Superior temporal gyrus (tissue), 1 donor: Measurements from ENCODE around the gene UBR4.
"Not testable (repeated sequence)": the region's sequence is repeated elsewhere in the genome, so short reads cannot be mapped to it uniquely, and the experiment has no call there.

Source experiments
- DNase-seq: peaks from one replicate; pipeline ENCODE4 v3.0.0-alpha.2; 2016; ENCODE audit errors: extremely low spot score

UBR4 gene

DNA sequence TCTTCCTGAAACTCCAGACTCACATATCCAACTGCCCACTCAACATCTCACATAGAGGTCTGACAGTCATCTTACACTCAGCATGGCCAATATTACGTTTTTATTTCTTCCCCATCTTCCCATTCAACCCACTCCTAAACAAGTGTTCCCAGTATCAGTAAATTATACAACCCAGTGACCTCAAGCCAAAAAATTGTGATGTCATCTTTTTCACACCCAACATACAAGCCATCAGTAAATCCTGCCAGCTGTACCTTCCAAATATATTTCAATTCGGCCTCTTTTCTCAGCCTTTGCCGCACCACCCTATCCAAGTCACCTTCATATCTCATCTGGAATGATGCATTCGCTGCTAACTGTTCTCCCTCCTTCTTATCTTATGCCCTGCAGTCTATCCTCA, 19.6 kb downstream of the UBR4 start:
- DNase-seq: no peak

- DNase-seq: no peak
Observed at GRCh38 chr1:19189270-19189669, 20.8 kb downstream of the UBR4 start.

- DNase-seq: no peak
Observed at GRCh38 chr1:19187852-19188251, 22.2 kb downstream of the UBR4 start.

DNA sequence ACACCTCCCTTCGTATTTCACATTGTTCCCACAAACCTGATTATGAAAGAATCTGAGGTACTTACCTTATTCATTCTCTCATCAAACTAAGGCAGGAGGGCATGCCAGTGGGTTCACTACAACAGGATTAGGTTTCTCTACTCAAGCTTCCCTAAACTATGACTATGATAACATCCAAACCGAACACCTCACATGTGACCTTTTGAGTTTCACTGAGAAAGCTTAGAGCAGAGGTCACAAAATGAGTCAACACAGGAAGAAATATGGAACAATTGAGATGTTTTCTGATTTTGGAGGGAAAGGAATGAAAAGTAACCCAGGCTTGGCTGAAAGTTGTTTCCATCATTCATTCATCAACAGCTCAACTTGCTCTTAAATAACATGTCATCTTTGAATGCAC, 24.1 kb downstream of the UBR4 start:
- DNase-seq: no peak

DNA sequence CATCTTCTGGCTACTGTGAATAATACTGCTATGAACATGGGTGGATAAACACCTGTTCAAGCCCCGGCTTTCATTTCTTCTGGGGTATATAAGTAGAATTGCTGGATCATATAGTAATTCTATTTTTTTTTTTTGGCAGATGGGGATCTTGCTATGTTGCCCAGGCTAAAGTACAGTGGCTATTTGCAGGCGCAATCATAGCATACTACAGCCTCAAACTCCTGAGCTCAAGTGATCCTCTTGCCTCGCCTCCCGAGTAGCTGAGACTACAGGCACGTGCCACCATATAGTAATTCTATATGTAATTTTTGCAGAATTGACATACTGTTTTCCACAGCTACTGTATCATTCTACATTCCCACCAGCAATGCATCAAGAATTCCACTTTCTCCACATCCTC, 27.8 kb downstream of the UBR4 start:
- DNase-seq: no peak

DNA sequence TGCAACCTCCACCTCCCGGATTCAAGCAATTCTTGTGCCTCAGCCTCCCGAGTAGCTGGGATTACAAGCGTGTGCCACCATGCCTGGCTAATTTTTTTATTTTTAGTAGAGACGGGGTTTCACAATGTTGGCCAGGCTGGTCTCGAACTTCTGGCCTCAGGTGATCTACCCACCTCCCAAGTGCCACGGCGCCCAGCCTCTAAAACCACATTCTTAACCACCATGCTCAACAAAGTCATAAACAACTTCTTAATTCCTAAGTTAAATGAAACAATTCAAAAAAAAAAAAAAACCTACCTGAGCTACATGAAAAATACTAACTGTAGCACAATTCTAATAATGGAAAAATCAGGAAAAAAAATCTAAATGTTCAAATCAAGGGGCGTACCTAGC, 29.8 kb downstream of the UBR4 start:
- DNase-seq: not testable (repeated sequence)

DNA sequence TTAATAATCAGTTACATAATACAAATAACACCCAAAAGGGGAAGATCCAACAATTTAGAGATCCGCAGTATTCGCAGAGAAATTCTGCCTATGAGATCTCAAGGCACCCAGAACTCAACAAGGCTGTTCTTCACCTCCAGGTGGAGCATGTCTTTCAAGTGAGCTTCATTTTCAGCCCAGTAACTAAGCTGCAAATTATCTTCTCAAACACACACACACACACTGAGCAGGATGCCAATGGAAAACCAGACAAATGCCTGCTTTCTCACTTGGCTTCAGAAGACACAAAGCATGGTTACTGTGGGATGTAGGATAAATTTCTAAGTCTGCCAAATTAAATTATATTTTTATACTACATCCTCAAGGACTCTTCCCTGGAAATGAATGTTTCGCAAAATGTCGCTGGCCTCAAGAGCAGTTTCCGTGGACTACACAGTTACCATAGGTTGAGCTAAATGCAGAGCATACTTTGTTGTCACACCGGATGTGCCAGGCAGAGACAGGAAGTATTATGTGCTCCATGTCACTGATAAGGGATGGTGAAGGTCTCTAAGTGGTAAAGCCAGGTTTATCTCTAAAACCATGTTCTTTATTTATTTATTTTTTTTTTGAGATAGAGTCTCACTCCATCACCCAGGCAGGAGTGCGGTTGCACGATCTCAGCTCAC, 30.3 kb downstream of the UBR4 start:
- peak; percentile 55 for DNase-seq

GRCh38 chr1:19178734-19179398, 31.2 kb downstream of the UBR4 start:
- no peak for DNase-seq

GRCh38 chr1:19177811-19178210, 32.3 kb downstream of the UBR4 start:
- DNase-seq: no peak

- DNase-seq: peak; percentile 42
Observed at GRCh38 chr1:19169642-19170041, 40.4 kb downstream of the UBR4 start.

- DNase-seq: no peak
Observed at GRCh38 chr1:19167140-19167539, 42.9 kb downstream of the UBR4 start.

- DNase-seq: no peak
Observed at GRCh38 chr1:19166066-19166465, 44.0 kb downstream of the UBR4 start.

GRCh38 chr1:19165501-19165900, 44.6 kb downstream of the UBR4 start:
- no peak for DNase-seq

DNA sequence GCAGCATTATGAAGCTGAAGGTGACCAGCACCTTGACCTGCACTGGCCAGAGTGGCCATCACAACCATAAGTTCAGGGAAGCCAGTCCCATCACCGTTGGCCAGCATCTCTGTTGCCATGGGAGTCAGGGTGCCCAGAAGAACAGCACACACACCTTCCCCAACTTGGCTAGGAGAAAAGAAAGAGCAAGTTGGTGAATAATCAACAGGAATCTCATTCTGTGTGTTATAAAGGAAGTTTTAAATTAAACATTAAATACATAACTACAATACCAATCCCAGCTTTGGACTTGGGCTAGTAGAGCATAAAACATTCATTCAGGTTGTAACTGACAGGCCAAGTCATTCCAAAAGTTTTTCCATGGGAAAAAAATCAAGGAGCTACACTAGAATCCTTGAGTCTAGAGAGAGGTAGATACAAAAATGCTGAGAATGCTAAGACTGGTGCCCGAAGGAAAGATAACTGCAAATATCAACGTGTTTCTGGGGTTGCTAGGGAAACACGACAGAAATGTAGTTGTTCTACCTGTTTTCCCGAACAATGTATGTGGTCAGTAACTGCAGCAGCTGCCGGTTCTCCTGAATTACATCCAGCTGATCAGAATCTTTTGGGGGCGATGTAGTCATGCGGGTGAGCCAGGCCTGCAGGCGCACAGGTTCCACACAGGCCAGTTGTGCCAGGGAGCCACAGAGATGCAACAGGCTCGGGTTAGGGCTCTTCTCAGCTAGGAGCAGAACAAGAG, 45.6 kb downstream of the UBR4 start:
- no peak for DNase-seq

DNA sequence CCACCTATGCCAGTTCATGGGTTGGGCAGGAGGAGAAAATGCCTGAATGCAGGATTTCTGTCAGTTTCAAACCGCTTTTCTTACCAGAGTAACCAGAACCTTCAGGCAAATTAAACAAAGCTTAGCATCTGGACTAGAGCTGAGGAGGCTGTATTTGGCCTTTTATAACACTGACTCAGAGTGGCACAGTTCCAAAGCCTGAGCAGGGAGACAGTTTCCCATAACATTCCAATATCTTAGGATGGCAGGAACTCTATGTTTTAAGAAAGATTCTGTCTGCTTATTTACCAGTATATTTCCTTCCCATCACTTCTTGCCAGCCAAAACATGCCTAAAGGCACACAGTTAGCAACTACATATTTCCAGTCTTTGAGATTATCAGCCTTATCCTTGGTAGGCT, 46.8 kb downstream of the UBR4 start:
- peak; percentile 62 for DNase-seq

GRCh38 chr1:19160831-19161230, 49.2 kb downstream of the UBR4 start:
- DNase-seq: no peak

- no peak for DNase-seq
Observed at GRCh38 chr1:19157653-19158052, 52.4 kb downstream of the UBR4 start.

GRCh38 chr1:19156676-19157075, 53.4 kb downstream of the UBR4 start:
- peak; percentile 18 for DNase-seq

- no peak for DNase-seq
Observed at GRCh38 chr1:19154876-19155275, 55.2 kb downstream of the UBR4 start.

DNA sequence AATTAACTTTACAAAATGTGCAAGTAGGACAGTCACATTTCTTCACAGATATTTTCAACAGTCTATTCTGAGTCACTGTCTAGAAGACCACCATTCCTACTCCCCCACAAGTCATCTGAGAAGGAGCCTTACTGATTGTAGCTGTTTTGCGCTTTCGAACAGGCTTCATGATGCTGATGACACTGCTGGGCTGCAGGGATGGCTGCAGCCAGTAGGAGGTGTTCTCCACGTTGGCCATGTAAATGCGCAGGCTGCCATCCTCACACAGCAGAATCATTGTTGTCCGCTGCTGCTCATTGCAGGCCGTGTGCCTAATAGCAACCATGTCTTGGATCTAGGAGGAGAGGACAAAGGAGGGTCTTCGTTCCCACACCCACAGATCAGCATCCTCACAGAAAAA, 56.9 kb downstream of the UBR4 start:
- DNase-seq: no peak

DNA sequence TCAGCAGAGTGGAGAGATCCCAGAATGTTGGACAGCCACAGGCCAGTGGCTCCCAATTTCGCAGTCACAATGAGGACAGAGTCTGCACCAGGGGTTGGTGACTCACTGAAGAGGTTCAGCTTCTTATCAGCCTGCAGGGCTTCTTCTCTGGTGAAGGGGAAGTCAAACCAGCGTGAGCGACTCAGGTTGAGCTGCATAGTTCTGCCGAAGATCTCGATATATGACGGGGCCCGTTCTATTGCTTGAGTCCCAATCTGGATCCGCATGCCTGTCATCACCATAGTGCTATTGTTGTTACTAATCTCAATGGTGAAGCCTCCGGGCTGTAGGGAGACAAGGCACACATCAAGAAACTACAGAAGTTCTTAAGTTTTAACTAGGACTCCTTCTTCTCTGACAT, 58.5 kb downstream of the UBR4 start:
- DNase-seq: no peak

- no peak for DNase-seq
Observed at GRCh38 chr1:19149736-19150135, 60.3 kb downstream of the UBR4 start.

DNA sequence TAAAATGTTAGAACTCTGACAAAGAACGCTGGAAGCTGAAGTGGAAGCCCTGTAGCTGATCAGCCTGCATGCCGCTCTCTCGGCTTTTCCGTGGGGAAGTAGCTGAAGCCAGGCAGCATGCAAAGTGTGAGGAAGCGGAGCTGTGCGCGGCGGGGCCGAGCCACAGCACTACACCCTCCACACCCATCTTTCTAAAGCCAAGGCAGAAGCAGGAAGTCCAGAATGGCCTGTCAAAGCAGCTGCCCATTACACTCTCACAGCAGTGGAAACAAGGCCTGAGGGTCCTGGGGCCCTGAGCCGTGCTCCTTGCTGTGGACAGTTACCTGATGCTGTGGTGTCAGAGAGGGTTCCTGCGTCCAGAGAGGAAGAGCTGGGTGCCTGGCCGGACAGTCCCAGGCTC, 69.6 kb downstream of the UBR4 start:
- DNase-seq: no peak
